Measurements from ENCODE around the gene FBRSL1.
"Not testable (repeated sequence)": the region's sequence is repeated elsewhere in the genome, so short reads cannot be mapped to it uniquely, and the experiment has no call there.

The FBRSL1 gene

GRCh38 chr12:132529156-132529839 lies 39.3 kb downstream of the FBRSL1 start:
- DNase-seq = no peak

GRCh38 chr12:132529906-132530305 lies 40.0 kb downstream of the FBRSL1 start:
- no peak for DNase-seq

- no peak for DNase-seq
These were observed 40.5 kb downstream of the FBRSL1 start for GRCh38 chr12:132530447-132530846.

- no peak for DNase-seq
These were observed 40.9 kb downstream of the FBRSL1 start for GRCh38 chr12:132530851-132531250.

GRCh38 chr12:132532711-132533583 lies 43.0 kb downstream of the FBRSL1 start:
- DNase-seq = not testable (repeated sequence)

GRCh38 chr12:132533584-132533958 lies 43.6 kb downstream of the FBRSL1 start:
- no peak for DNase-seq

GRCh38 chr12:132534076-132534475 lies 44.1 kb downstream of the FBRSL1 start:
- no peak for DNase-seq

- no peak for DNase-seq
These were observed 45.1 kb downstream of the FBRSL1 start for GRCh38 chr12:132535019-132535418.

- DNase-seq = no peak
These were observed 46.3 kb downstream of the FBRSL1 start for GRCh38 chr12:132536102-132536876.

- DNase-seq = no peak
These were observed 47.1 kb downstream of the FBRSL1 start for GRCh38 chr12:132537049-132537448.

- DNase-seq = no peak
These were observed 48.1 kb downstream of the FBRSL1 start for GRCh38 chr12:132537836-132538662.

GRCh38 chr12:132538663-132538990 lies 48.7 kb downstream of the FBRSL1 start:
- DNase-seq = no peak

- DNase-seq = no peak
These were observed 49.2 kb downstream of the FBRSL1 start for GRCh38 chr12:132539016-132539773.

GRCh38 chr12:132540436-132540835 lies 50.5 kb downstream of the FBRSL1 start:
- no peak for DNase-seq

GRCh38 chr12:132541200-132541599 lies 51.2 kb downstream of the FBRSL1 start:
- DNase-seq = no peak

- DNase-seq = no peak
These were observed 52.0 kb downstream of the FBRSL1 start for GRCh38 chr12:132541996-132542395.

- no peak for DNase-seq
These were observed 52.7 kb downstream of the FBRSL1 start for GRCh38 chr12:132542661-132543060.

GRCh38 chr12:132543298-132544079 lies 53.5 kb downstream of the FBRSL1 start:
- no peak for DNase-seq

GRCh38 chr12:132544080-132544397 lies 54.1 kb downstream of the FBRSL1 start:
- no peak for DNase-seq

- no peak for DNase-seq
These were observed 54.5 kb downstream of the FBRSL1 start for GRCh38 chr12:132544498-132544897.

Measured in OCI-M1 (cell line).